Ishikawa (cell line): ENCODE results near the gene AUTS2.

Experiments used
- CEBPB ChIP-seq: IDR thresholded peaks from 2 replicates; pipeline ENCODE4 v1.6.1; 2012
- CREB1 ChIP-seq: IDR thresholded peaks from 2 replicates; pipeline ENCODE4 v1.6.1; 2012; ENCODE audit warnings: low read depth
- EGR1 ChIP-seq: IDR thresholded peaks from 2 replicates; pipeline ENCODE4 v1.6.1; 2012
- EP300 ChIP-seq: IDR thresholded peaks from 2 replicates; pipeline ENCODE4 v1.6.1; 2012; ENCODE audit warnings: borderline replicate concordance
- FOXM1 ChIP-seq: IDR thresholded peaks from 2 replicates; pipeline ENCODE4 v1.6.1; 2012; ENCODE audit warnings: low read depth, borderline replicate concordance
- NFIC ChIP-seq: IDR thresholded peaks from 2 replicates; pipeline ENCODE4 v1.6.1; 2012
- RAD21 ChIP-seq: IDR thresholded peaks from 2 replicates; pipeline ENCODE4 v1.6.1; 2012; ENCODE audit warnings: low read depth
- TAF1 ChIP-seq: IDR thresholded peaks from 2 replicates; pipeline ENCODE4 v1.6.1; 2012; ENCODE audit warnings: low read depth, mild to moderate bottlenecking
- TCF12 ChIP-seq: IDR thresholded peaks from 2 replicates; pipeline ENCODE4 v1.6.1; 2012; ENCODE audit warnings: low read depth
- TEAD4 ChIP-seq: IDR thresholded peaks from 2 replicates; pipeline ENCODE4 v1.6.1; 2012
- USF1 ChIP-seq: IDR thresholded peaks from 2 replicates; pipeline ENCODE4 v1.6.1; 2012
- YY1 ChIP-seq: IDR thresholded peaks from 2 replicates; pipeline ENCODE4 v1.6.1; 2012; ENCODE audit warnings: low read depth
- ZBTB7A ChIP-seq: IDR thresholded peaks from 2 replicates; pipeline ENCODE4 v1.6.1; 2012; ENCODE audit warnings: low read depth
- TF ChIP-seq, protein P1 (sequence below): IDR thresholded peaks from 2 replicates; pipeline ENCODE4 v1.6.1; 2012; ENCODE audit warnings: low read depth, mild to moderate bottlenecking
- TF ChIP-seq, protein P2 (sequence below): IDR thresholded peaks from 2 replicates; pipeline ENCODE4 v1.6.1; 2012

AUTS2 gene

DNA sequence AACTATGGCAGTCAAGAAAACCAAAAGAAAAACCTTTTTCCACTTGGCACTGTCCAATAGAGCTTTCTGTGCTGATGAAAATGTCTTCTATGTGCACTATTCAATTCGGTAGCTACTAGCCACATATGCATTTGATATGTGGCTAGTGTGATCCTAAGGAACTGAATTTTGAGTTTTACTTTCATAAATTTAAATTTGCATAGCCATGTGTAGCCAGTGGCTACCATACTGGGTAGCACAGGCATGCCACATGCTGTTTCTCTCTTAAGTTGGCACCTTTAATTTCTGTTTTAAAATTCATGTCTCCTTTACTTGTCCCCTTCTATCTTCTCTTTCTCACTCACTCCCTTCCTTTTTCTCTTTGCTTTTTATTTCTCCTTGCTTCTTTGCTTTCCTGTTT lies 455.7 kb downstream of the AUTS2 start:
- no peak for TF ChIP-seq RAD21
- TF ChIP-seq TCF12, result no peak
- no peak for TF ChIP-seq EGR1
- no peak for TF ChIP-seq EP300
- TF ChIP-seq CEBPB, result no peak
- TF ChIP-seq FOXM1, result no peak
- TF ChIP-seq, protein P1, sequence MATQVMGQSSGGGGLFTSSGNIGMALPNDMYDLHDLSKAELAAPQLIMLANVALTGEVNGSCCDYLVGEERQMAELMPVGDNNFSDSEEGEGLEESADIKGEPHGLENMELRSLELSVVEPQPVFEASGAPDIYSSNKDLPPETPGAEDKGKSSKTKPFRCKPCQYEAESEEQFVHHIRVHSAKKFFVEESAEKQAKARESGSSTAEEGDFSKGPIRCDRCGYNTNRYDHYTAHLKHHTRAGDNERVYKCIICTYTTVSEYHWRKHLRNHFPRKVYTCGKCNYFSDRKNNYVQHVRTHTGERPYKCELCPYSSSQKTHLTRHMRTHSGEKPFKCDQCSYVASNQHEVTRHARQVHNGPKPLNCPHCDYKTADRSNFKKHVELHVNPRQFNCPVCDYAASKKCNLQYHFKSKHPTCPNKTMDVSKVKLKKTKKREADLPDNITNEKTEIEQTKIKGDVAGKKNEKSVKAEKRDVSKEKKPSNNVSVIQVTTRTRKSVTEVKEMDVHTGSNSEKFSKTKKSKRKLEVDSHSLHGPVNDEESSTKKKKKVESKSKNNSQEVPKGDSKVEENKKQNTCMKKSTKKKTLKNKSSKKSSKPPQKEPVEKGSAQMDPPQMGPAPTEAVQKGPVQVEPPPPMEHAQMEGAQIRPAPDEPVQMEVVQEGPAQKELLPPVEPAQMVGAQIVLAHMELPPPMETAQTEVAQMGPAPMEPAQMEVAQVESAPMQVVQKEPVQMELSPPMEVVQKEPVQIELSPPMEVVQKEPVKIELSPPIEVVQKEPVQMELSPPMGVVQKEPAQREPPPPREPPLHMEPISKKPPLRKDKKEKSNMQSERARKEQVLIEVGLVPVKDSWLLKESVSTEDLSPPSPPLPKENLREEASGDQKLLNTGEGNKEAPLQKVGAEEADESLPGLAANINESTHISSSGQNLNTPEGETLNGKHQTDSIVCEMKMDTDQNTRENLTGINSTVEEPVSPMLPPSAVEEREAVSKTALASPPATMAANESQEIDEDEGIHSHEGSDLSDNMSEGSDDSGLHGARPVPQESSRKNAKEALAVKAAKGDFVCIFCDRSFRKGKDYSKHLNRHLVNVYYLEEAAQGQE, result no peak
- TF ChIP-seq, protein P2, sequence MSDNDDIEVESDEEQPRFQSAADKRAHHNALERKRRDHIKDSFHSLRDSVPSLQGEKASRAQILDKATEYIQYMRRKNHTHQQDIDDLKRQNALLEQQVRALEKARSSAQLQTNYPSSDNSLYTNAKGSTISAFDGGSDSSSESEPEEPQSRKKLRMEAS, result no peak
- no peak for TF ChIP-seq CREB1
- TF ChIP-seq YY1, result no peak

DNA sequence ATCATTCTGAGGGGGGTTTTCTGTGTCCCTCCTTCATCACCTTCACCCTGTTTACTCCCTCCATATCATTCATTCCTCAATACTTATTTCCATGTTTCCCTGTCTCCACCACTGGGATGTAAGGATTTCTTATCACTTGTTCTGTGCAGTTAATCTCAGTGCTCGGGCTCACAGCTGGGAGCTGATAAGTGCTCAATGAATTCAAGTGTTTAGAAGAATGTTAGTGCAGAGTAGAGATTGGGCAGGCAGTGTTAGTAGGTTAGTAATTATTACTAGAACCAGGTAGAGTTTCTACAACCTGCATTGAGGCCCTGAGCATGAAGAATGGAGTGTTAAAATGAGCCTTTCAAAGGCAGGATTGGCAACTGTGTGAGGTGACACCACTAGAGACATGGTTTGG lies 458.1 kb downstream of the AUTS2 start:
- TF ChIP-seq NFIC (no peak), USF1 (no peak)

GRCh38 chr7:70060298-70061068 lies 462.2 kb downstream of the AUTS2 start:
- TF ChIP-seq CEBPB (no peak), USF1 (no peak), CREB1 (no peak), RAD21 (no peak), EGR1 (no peak), TEAD4 (no peak), EP300 (no peak), TCF12 (no peak), NFIC (no peak), ZBTB7A (no peak), YY1 (no peak), TAF1 (no peak), FOXM1 (no peak)
- TF ChIP-seq, protein P1, result no peak
- TF ChIP-seq, protein P2, result no peak

- TF ChIP-seq EP300 (no peak), EGR1 (no peak), TAF1 (no peak), TEAD4 (no peak), NFIC (no peak), FOXM1 (no peak), ZBTB7A (no peak), RAD21 (no peak), CEBPB (no peak), CREB1 (no peak), USF1 (no peak), TCF12 (no peak), YY1 (no peak)
- TF ChIP-seq, protein P1, result no peak
- TF ChIP-seq, protein P2, result no peak
Measured at GRCh38 chr7:70063371-70063770, 465.1 kb downstream of the AUTS2 start.
